Memory B cell (primary cell): ENCODE data around the gene MED22.
A peak's percentile ranks its signal among the peaks of the same experiment; 100 is the strongest.
"Not testable (repeated sequence)": the region's sequence is repeated elsewhere in the genome, so short reads cannot be mapped to it uniquely, and the experiment has no call there.

Experiments used
- ATAC-seq: fragments of 150-1000 bp; cut with Tn5 transposase; 2 replicates; pipeline ENCODE4 v1.10.0; 2021; ENCODE audit warnings: low read depth, mild to moderate bottlenecking, moderate library complexity
- DNase-seq, 2 donors: peaks; one replicate each; pipeline ENCODE4 v3.0.0; 2022; ENCODE audit warnings: low spot score in 2 of 2
- H3K27ac Mint-ChIP-seq: one replicate; pipeline ENCODE4 v1.8.0; 2022; ENCODE audit warnings: mild to moderate bottlenecking, moderate library complexity, mixed read lengths
- H3K27me3 Mint-ChIP-seq: one replicate; pipeline ENCODE4 v1.8.0; 2022; ENCODE audit warnings: mixed read lengths
- H3K36me3 Mint-ChIP-seq: one replicate; pipeline ENCODE4 v1.8.0; 2022; ENCODE audit warnings: mild to moderate bottlenecking, mixed read lengths
- H3K4me1 Mint-ChIP-seq: one replicate; pipeline ENCODE4 v1.8.0; 2022; ENCODE audit warnings: mixed read lengths
- H3K4me3 Mint-ChIP-seq: one replicate; pipeline ENCODE4 v1.8.0; 2022; ENCODE audit warnings: mild to moderate bottlenecking, moderate library complexity, mixed read lengths
- H3K9me3 Mint-ChIP-seq: one replicate; pipeline ENCODE4 v1.8.0; 2022; ENCODE audit warnings: mixed read lengths

The MED22 gene

GRCh38 chr9:133329306-133330156, 18.4 kb downstream of the MED22 start:
- peaks cover 19% of the 10 kb centered on the region for H3K36me3 Mint-ChIP-seq
- peak overlapping the region; percentile 42 for H3K27ac Mint-ChIP-seq
- ATAC-seq, H3K27me3 Mint-ChIP-seq, DNase-seq, H3K4me3 Mint-ChIP-seq, H3K9me3 Mint-ChIP-seq: not testable (repeated sequence)
- H3K4me1 Mint-ChIP-seq, result peaks cover 12% of the 10 kb centered on the region

- H3K27me3 Mint-ChIP-seq, result no peaks in the 10 kb centered on the region
- ATAC-seq, result no peak
- no peak overlapping the region for H3K27ac Mint-ChIP-seq
- H3K4me1 Mint-ChIP-seq, result peaks cover 16% of the 10 kb centered on the region
- H3K36me3 Mint-ChIP-seq, result peaks cover 17% of the 10 kb centered on the region
- H3K9me3 Mint-ChIP-seq, result no peaks in the 10 kb centered on the region
- no peak overlapping the region for H3K4me3 Mint-ChIP-seq
- DNase-seq, result no peak
These were observed 20.0 kb downstream of the MED22 start for GRCh38 chr9:133327834-133328484.

GRCh38 chr9:133327021-133327420, 20.9 kb downstream of the MED22 start:
- Mint-ChIP-seq H3K4me1 (peaks cover 16% of the 10 kb centered on the region), H3K36me3 (peaks cover 12% of the 10 kb centered on the region)
- not testable (repeated sequence) for H3K27ac Mint-ChIP-seq, DNase-seq, H3K27me3 Mint-ChIP-seq, H3K4me3 Mint-ChIP-seq, H3K9me3 Mint-ChIP-seq, ATAC-seq

GRCh38 chr9:133323991-133324703, 23.8 kb downstream of the MED22 start:
- peaks cover 1% of the 10 kb centered on the region for H3K36me3 Mint-ChIP-seq
- peaks cover 10% of the 10 kb centered on the region for H3K4me1 Mint-ChIP-seq
- no peak overlapping the region for H3K27ac Mint-ChIP-seq
- DNase-seq (no peak), ATAC-seq (no peak)
- no peak overlapping the region for H3K4me3 Mint-ChIP-seq
- H3K9me3 Mint-ChIP-seq, result no peaks in the 10 kb centered on the region
- H3K27me3 Mint-ChIP-seq, result peaks cover 7% of the 10 kb centered on the region

- H3K4me3 Mint-ChIP-seq, result no peak overlapping the region
- peaks cover 7% of the 10 kb centered on the region for H3K27me3 Mint-ChIP-seq
- no peak overlapping the region for H3K27ac Mint-ChIP-seq
- peaks cover 4% of the 10 kb centered on the region for H3K4me1 Mint-ChIP-seq
- no peaks in the 10 kb centered on the region for H3K9me3 Mint-ChIP-seq
- DNase-seq, result no peak
- H3K36me3 Mint-ChIP-seq, result peaks cover 1% of the 10 kb centered on the region
- no peak for ATAC-seq
These were observed 24.7 kb downstream of the MED22 start for GRCh38 chr9:133323211-133323610.

- no peak for ATAC-seq
- H3K27me3 Mint-ChIP-seq, result peaks cover 8% of the 10 kb centered on the region
- no peaks in the 10 kb centered on the region for H3K9me3 Mint-ChIP-seq
- no peak overlapping the region for H3K27ac Mint-ChIP-seq
- H3K36me3 Mint-ChIP-seq, result peaks cover 1% of the 10 kb centered on the region
- peaks cover 4% of the 10 kb centered on the region for H3K4me1 Mint-ChIP-seq
- H3K4me3 Mint-ChIP-seq, result no peak overlapping the region
- no peak for DNase-seq
These were observed 25.2 kb downstream of the MED22 start for GRCh38 chr9:133322701-133323100.

GRCh38 chr9:133321411-133321935, 26.5 kb downstream of the MED22 start:
- H3K27ac Mint-ChIP-seq, result no peak overlapping the region

GRCh38 chr9:133320421-133320881, 27.5 kb downstream of the MED22 start:
- Mint-ChIP-seq H3K9me3 (peaks cover 1% of the 10 kb centered on the region), H3K36me3 (peaks cover 1% of the 10 kb centered on the region), H3K4me3 (no peak overlapping the region), H3K27ac (no peak overlapping the region), H3K27me3 (peaks cover 15% of the 10 kb centered on the region), H3K4me1 (peaks cover 4% of the 10 kb centered on the region)
- ATAC-seq, result no peak
- DNase-seq, result no peak

More at GRCh38 chr9:133321411-133321935, 26.5 kb downstream of the MED22 start:
- H3K4me3 Mint-ChIP-seq, result no peak overlapping the region
- peaks cover 1% of the 10 kb centered on the region for H3K36me3 Mint-ChIP-seq
- ATAC-seq, result no peak
- H3K4me1 Mint-ChIP-seq, result peaks cover 4% of the 10 kb centered on the region
- H3K9me3 Mint-ChIP-seq, result no peaks in the 10 kb centered on the region
- H3K27me3 Mint-ChIP-seq, result peaks cover 12% of the 10 kb centered on the region
- no peak for DNase-seq

GRCh38 chr9:133317551-133317950, 30.4 kb downstream of the MED22 start:
- not testable (repeated sequence) for H3K4me3 Mint-ChIP-seq, H3K27ac Mint-ChIP-seq, H3K36me3 Mint-ChIP-seq

GRCh38 chr9:133315997-133316396, 31.9 kb downstream of the MED22 start:
- H3K27ac Mint-ChIP-seq, result no peak overlapping the region
- no peaks in the 10 kb centered on the region for H3K36me3 Mint-ChIP-seq
- no peaks in the 10 kb centered on the region for H3K4me1 Mint-ChIP-seq
- H3K9me3 Mint-ChIP-seq, result peaks cover 1% of the 10 kb centered on the region
- no peak for ATAC-seq
- no peak overlapping the region for H3K4me3 Mint-ChIP-seq
- DNase-seq, result no peak
- H3K27me3 Mint-ChIP-seq, result peaks cover 11% of the 10 kb centered on the region

More at GRCh38 chr9:133317551-133317950, 30.4 kb downstream of the MED22 start:
- not testable (repeated sequence) for H3K4me1 Mint-ChIP-seq, ATAC-seq, DNase-seq, H3K9me3 Mint-ChIP-seq
- peaks cover 14% of the 10 kb centered on the region for H3K27me3 Mint-ChIP-seq

- ATAC-seq (no peak), DNase-seq (no peak)
- H3K27ac Mint-ChIP-seq, result no peak overlapping the region
- no peaks in the 10 kb centered on the region for H3K36me3 Mint-ChIP-seq
- H3K9me3 Mint-ChIP-seq, result no peaks in the 10 kb centered on the region
- H3K4me3 Mint-ChIP-seq, result no peak overlapping the region
- peaks cover 19% of the 10 kb centered on the region for H3K27me3 Mint-ChIP-seq
- no peaks in the 10 kb centered on the region for H3K4me1 Mint-ChIP-seq
These were observed 38.3 kb downstream of the MED22 start for GRCh38 chr9:133309608-133310007.

- H3K4me3 Mint-ChIP-seq, result no peak overlapping the region
- H3K9me3 Mint-ChIP-seq, result no peaks in the 10 kb centered on the region
- H3K27me3 Mint-ChIP-seq, result peaks cover 19% of the 10 kb centered on the region
- H3K36me3 Mint-ChIP-seq, result no peaks in the 10 kb centered on the region
- H3K27ac Mint-ChIP-seq, result no peak overlapping the region
- no peaks in the 10 kb centered on the region for H3K4me1 Mint-ChIP-seq
- ATAC-seq (no peak), DNase-seq (no peak)
These were observed 40.6 kb downstream of the MED22 start for GRCh38 chr9:133307301-133307700.

GRCh38 chr9:133306242-133307204, 41.4 kb downstream of the MED22 start:
- DNase-seq (no peak), ATAC-seq (no peak)
- Mint-ChIP-seq H3K27me3 (peaks cover 19% of the 10 kb centered on the region), H3K27ac (no peak overlapping the region), H3K4me3 (no peak overlapping the region), H3K4me1 (no peaks in the 10 kb centered on the region), H3K9me3 (no peaks in the 10 kb centered on the region), H3K36me3 (no peaks in the 10 kb centered on the region)
